Measurements from ENCODE around the gene KIFC3. TPM values are rescaled to one million over a fixed set of nuclear protein-coding genes. Genes with fewer than 3 reads are reported as not detected.

Gene KIFC3
- total and polyA plus RNA-seq, 2 of the 13 experiments (the other 11 are each of a cell fraction or from before 2014, with no cell fraction given): 42.1 to 45.3 TPM

DNA sequence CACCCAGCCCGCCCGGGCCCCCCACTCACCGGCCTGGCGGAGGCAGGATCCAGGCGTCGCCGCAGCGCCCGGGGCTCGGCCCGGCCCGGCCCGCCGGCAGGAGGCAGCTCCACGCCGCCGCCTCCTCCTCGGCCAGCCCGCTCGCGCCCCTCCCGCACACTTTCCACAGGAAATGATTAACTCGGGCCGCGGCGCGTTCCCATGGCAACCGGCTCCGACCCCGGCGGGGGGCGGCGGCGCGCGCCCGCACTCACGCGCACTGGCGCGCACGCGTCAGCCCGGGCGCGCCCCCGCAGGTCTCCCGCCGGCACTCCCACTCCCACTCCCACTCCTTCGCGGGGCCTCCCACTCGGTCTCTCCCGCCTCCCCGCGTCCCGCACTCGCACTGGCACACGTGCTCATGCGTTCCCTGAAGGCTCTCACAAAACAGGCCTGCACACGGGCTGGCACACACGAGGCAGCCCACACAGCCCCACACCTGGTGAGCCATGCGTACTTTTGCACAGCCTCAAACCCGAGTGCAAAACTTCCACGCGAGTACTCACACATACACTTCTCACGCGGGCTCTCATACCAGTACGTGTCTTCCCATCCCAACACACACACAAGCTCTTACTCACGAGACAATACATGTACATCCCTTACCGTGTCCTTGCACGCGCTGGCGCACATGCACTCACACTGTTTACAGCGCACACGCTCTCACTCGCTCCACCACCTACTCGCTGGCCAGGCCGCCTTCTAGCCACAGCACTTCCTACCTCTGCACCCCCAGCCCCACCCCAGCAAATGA is at the start of gene KIFC3 (continued):
- TF ChIP-seq AHDC1 (CRISPR knock-in tag; IDR thresholded peaks at IDR 0.05; ENCODE audit: borderline replicate concordance) (no peak), ZNF550 (CRISPR knock-in tag; IDR thresholded peaks at IDR 0.05; ENCODE audit: borderline replicate concordance) (peak; percentile 42; the same call in 1 of the 2 replicates), ZNF839 (CRISPR knock-in tag; IDR thresholded peaks at IDR 0.05; ENCODE audit: borderline replicate concordance) (peak; percentile 89; the same call in 1 of the 2 replicates), MXD3 (CRISPR knock-in tag; IDR thresholded peaks at IDR 0.05) (peak; percentile 77), PHF8 (CRISPR knock-in tag; IDR thresholded peaks at IDR 0.05) (peak; percentile 70; the same call in 1 of the 2 replicates), IRF2 (CRISPR knock-in tag; IDR thresholded peaks at IDR 0.05) (peak; percentile 74), ZMYM4 (CRISPR knock-in tag; IDR thresholded peaks at IDR 0.05) (peak; percentile 80), FOXC1 (CRISPR knock-in tag; IDR thresholded peaks at IDR 0.05; ENCODE audit: borderline replicate concordance) (peak; percentile 97), MYC (CRISPR knock-in tag; IDR thresholded peaks at IDR 0.05; ENCODE audit: borderline replicate concordance) (peak; percentile 95), ATF3 (CRISPR knock-in tag; IDR thresholded peaks at IDR 0.05) (0 out of 2 replicates have a peak, but pooled peaks have one; percentile 22), HNRNPH1 (optimal IDR thresholded peaks at IDR 0.05; ENCODE audit: low read depth, low read length) (no peak)
- TF ChIP-seq, protein P1, sequence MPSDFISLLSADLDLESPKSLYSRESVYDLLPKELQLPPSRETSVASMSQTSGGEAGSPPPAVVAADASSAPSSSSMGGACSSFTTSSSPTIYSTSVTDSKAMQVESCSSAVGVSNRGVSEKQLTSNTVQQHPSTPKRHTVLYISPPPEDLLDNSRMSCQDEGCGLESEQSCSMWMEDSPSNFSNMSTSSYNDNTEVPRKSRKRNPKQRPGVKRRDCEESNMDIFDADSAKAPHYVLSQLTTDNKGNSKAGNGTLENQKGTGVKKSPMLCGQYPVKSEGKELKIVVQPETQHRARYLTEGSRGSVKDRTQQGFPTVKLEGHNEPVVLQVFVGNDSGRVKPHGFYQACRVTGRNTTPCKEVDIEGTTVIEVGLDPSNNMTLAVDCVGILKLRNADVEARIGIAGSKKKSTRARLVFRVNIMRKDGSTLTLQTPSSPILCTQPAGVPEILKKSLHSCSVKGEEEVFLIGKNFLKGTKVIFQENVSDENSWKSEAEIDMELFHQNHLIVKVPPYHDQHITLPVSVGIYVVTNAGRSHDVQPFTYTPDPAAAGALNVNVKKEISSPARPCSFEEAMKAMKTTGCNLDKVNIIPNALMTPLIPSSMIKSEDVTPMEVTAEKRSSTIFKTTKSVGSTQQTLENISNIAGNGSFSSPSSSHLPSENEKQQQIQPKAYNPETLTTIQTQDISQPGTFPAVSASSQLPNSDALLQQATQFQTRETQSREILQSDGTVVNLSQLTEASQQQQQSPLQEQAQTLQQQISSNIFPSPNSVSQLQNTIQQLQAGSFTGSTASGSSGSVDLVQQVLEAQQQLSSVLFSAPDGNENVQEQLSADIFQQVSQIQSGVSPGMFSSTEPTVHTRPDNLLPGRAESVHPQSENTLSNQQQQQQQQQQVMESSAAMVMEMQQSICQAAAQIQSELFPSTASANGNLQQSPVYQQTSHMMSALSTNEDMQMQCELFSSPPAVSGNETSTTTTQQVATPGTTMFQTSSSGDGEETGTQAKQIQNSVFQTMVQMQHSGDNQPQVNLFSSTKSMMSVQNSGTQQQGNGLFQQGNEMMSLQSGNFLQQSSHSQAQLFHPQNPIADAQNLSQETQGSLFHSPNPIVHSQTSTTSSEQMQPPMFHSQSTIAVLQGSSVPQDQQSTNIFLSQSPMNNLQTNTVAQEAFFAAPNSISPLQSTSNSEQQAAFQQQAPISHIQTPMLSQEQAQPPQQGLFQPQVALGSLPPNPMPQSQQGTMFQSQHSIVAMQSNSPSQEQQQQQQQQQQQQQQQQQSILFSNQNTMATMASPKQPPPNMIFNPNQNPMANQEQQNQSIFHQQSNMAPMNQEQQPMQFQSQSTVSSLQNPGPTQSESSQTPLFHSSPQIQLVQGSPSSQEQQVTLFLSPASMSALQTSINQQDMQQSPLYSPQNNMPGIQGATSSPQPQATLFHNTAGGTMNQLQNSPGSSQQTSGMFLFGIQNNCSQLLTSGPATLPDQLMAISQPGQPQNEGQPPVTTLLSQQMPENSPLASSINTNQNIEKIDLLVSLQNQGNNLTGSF (CRISPR knock-in tag; IDR thresholded peaks at IDR 0.05): peak; percentile 86; the same call in 1 of the 2 replicates
- TF ChIP-seq, protein P2, sequence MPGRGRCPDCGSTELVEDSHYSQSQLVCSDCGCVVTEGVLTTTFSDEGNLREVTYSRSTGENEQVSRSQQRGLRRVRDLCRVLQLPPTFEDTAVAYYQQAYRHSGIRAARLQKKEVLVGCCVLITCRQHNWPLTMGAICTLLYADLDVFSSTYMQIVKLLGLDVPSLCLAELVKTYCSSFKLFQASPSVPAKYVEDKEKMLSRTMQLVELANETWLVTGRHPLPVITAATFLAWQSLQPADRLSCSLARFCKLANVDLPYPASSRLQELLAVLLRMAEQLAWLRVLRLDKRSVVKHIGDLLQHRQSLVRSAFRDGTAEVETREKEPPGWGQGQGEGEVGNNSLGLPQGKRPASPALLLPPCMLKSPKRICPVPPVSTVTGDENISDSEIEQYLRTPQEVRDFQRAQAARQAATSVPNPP (CRISPR knock-in tag; IDR thresholded peaks at IDR 0.05): peak; percentile 87

All from HepG2 (cell line).